ENCODE results near the gene ISLR. TPM values are rescaled to one million over a fixed set of nuclear protein-coding genes. Genes with fewer than 3 reads are reported as not detected.

The ISLR gene
- total RNA-seq, 1 experiment from 2014 or later: 0.11 TPM

DNA sequence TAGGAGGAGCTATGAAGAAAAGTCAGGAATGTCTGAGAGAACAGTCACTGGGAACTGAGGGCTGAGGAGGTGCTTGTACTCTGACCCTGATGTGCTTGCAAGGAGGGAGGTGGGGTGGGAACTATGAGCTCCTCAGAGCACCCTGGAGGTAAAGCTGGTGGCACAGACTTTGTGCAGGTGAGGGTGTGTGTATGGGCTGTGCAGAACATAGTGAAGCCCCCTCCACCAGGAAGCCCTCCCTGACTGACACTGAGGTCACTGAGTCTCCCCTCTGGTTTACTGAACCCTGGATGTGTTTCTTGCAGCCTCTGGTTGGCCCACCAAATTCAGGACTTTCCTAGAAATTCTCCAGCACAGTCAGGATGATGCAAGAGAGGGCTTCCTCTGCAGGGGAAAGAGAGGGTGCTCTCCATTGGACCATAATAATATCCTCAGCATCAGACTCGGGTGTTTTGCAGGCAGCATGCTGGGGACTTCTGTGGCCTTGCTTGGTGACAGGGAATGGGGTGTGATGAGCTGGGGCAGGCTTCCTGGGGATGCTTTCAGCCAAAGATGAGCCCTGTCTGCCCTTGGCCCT lies 1.5 kb upstream of the ISLR start:
- Histone ChIP-seq H2AK5ac (ENCODE audit: insufficient read length, low read length) (no peak overlapping the region), H2BK20ac (ENCODE audit: low read depth, low read length, poor library complexity, severe bottlenecking) (no peak overlapping the region), H2BK15ac (ENCODE audit: low read depth, low read length) (no peak overlapping the region), H4K20me1 (ENCODE audit: control insufficient read depth, insufficient read depth, insufficient read length) (no peaks in the 10 kb centered on the region), H3K4me1 (ENCODE audit: insufficient read depth, low read length) (peaks cover 3% of the 10 kb centered on the region; the same call in 1 of the 2 replicates), H3K4me2 (ENCODE audit: insufficient read depth, insufficient read length, low read length) (no peak overlapping the region), H3T11ph (ENCODE audit: low read length) (no peak overlapping the region), H4K91ac (ENCODE audit: insufficient read length, low read depth, low read length) (no peak overlapping the region), H3K9me3 (ENCODE audit: control insufficient read depth, low read depth, low read length) (no peaks in the 10 kb centered on the region), H4K5ac (ENCODE audit: insufficient read length, low read depth, low read length) (no peak overlapping the region), H3K79me2 (ENCODE audit: insufficient read depth, low read length) (no peaks in the 10 kb centered on the region), H3K56ac (ENCODE audit: insufficient read length, low read depth, low read length) (no peak overlapping the region), H2BK120ac (ENCODE audit: low read depth, low read length, poor library complexity, severe bottlenecking) (no peak overlapping the region), H3K4ac (ENCODE audit: low read depth, low read length) (no peak overlapping the region), H3K79me1 (ENCODE audit: insufficient read depth, low read depth, low read length, poor library complexity, severe bottlenecking) (no peaks in the 10 kb centered on the region), H4K8ac (replicated peaks; ENCODE audit: insufficient read length, low read depth, low read length) (no peak overlapping the region), H2AFZ (ENCODE audit: low read length) (no peak overlapping the region), H2BK5ac (ENCODE audit: insufficient read length, low read length) (no peak overlapping the region), H3K27ac (ENCODE audit: insufficient read length, low read depth, low read length) (no peak overlapping the region), H3K27me3 (ENCODE audit: insufficient read depth, low read length) (no peaks in the 10 kb centered on the region), H2BK12ac (ENCODE audit: insufficient read length, low read depth, low read length) (no peak overlapping the region), H3K9ac (ENCODE audit: extremely low read depth, insufficient read length, low read length) (no peak overlapping the region), H3K23ac (ENCODE audit: insufficient read length, low read depth, low read length) (no peak overlapping the region), H3K14ac (ENCODE audit: insufficient read depth, low read length) (no peak overlapping the region), H3K18ac (ENCODE audit: insufficient read length, low read depth, low read length) (no peak overlapping the region), H3K23me2 (ENCODE audit: insufficient read length, low read depth, low read length, poor library complexity, severe bottlenecking) (no peaks in the 10 kb centered on the region)
- Mint-ChIP-seq H3K9me3 (no peaks in the 10 kb centered on the region; a peak in 1 of 5 replicates), H3K4me3 (no peak overlapping the region), H3K27ac (no peak overlapping the region), H3K27me3 (ENCODE audit: low read depth) (peaks cover 30% of the 10 kb centered on the region), H3K36me3 (ENCODE audit: insufficient read depth in 1 of 3, low read depth in 3 of 3) (no peaks in the 10 kb centered on the region), H3K4me1 (peaks cover 26 to 53% of the 10 kb centered on the region in 2 experiments)
- DNase-seq: peak; percentile 17
- TF ChIP-seq, protein P1, sequence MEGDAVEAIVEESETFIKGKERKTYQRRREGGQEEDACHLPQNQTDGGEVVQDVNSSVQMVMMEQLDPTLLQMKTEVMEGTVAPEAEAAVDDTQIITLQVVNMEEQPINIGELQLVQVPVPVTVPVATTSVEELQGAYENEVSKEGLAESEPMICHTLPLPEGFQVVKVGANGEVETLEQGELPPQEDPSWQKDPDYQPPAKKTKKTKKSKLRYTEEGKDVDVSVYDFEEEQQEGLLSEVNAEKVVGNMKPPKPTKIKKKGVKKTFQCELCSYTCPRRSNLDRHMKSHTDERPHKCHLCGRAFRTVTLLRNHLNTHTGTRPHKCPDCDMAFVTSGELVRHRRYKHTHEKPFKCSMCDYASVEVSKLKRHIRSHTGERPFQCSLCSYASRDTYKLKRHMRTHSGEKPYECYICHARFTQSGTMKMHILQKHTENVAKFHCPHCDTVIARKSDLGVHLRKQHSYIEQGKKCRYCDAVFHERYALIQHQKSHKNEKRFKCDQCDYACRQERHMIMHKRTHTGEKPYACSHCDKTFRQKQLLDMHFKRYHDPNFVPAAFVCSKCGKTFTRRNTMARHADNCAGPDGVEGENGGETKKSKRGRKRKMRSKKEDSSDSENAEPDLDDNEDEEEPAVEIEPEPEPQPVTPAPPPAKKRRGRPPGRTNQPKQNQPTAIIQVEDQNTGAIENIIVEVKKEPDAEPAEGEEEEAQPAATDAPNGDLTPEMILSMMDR (conservative IDR thresholded peaks at IDR 0.05): no peak
- no CpG with 5 or more reads among the region's 1 CpG for WGBS (ENCODE audit: extremely low coverage, insufficient read length, low lambda C conversion rate)

Measured in H9 (cell line).